Neutrophil (primary cell): ENCODE measurements around the gene B3GNT5.

ENCODE experiments used
- H3K27ac ChIP-seq: fragments of 200-600 bp; sonication (generic); 2 replicates; pipeline ENCODE4 v1.5.1; 2016; ENCODE audit warnings: mild to moderate bottlenecking, moderate library complexity
- H3K27me3 ChIP-seq: fragments of 200-600 bp; sonication (generic); 2 replicates; pipeline ENCODE4 v1.6.0; 2016; ENCODE audit warnings: mild to moderate bottlenecking
- H3K36me3 ChIP-seq: fragments of 200-600 bp; sonication (generic); 2 replicates; pipeline ENCODE4 v1.5.1; 2017
- H3K4me1 ChIP-seq, 2 experiments: fragments of 200-600 bp in 1 of 2; sonication (generic) in 1 of 2; 1 replicate in 1 of 2; 2 replicates in 1 of 2; pipeline versions ENCODE4 v1.5.1 to v1.6.1; 2013 to 2016; ENCODE audit warnings: low read depth in 1 of 2, low read length in 1 of 2, mild to moderate bottlenecking in 1 of 2, moderate library complexity in 1 of 2; ENCODE audit not compliant: control insufficient read depth in 1 of 2, insufficient read depth in 1 of 2
- H3K4me3 ChIP-seq, 2 experiments: fragments of 200-600 bp in 1 of 2; sonication (generic) in 1 of 2; 1 replicate in 1 of 2; 2 replicates in 1 of 2; pipeline ENCODE4 v1.5.1; 2013 to 2016; ENCODE audit warnings: low read depth in 1 of 2, low read length in 1 of 2, mild to moderate bottlenecking in 1 of 2, moderate library complexity in 1 of 2
- H3K9me3 ChIP-seq: fragments of 200-600 bp; sonication (generic); 2 replicates; pipeline ENCODE4 v1.5.1; 2016
- TF ChIP-seq, protein P1 (sequence below): fragments of 200-600 bp; sonication (generic); IDR thresholded peaks from 2 replicates; pipeline ENCODE4 v1.5.1; 2016; ENCODE audit warnings: antibody characterized with exemption

The B3GNT5 gene

DNA sequence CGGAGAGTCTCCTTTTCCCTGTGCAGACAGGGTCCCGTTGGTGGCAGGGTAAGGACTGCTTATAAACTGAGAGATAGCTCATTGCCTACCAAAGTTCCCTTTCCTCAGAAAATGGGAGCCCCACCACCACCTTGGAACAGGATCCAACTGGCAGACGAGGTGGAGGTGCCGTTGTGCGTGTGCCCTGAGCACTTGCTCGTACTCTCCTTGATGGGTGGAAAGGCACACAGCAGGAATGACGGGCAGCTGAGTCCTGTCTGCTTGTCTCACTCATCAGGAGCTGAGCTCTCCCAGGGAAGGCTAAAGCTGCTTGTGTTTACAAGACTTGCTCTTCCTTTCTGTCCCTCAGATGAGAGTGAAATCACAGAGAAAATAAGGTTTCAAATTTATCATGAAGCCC is 60.7 kb downstream of the B3GNT5 start:
- Histone ChIP-seq H3K9me3 (no peaks in the 10 kb centered on the region), H3K27ac (peak overlapping the region; percentile 43), H3K4me3 (no peak overlapping the region), H3K36me3 (no peaks in the 10 kb centered on the region), H3K27me3 (no peaks in the 10 kb centered on the region), H3K4me1 (peaks cover 31 to 37% of the 10 kb centered on the region in 2 experiments)
- TF ChIP-seq, protein P1, sequence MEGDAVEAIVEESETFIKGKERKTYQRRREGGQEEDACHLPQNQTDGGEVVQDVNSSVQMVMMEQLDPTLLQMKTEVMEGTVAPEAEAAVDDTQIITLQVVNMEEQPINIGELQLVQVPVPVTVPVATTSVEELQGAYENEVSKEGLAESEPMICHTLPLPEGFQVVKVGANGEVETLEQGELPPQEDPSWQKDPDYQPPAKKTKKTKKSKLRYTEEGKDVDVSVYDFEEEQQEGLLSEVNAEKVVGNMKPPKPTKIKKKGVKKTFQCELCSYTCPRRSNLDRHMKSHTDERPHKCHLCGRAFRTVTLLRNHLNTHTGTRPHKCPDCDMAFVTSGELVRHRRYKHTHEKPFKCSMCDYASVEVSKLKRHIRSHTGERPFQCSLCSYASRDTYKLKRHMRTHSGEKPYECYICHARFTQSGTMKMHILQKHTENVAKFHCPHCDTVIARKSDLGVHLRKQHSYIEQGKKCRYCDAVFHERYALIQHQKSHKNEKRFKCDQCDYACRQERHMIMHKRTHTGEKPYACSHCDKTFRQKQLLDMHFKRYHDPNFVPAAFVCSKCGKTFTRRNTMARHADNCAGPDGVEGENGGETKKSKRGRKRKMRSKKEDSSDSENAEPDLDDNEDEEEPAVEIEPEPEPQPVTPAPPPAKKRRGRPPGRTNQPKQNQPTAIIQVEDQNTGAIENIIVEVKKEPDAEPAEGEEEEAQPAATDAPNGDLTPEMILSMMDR, result no peak

- H3K9me3 ChIP-seq, result no peaks in the 10 kb centered on the region
- H3K36me3 ChIP-seq, result no peaks in the 10 kb centered on the region
- H3K4me1 ChIP-seq, result peaks cover 32 to 41% of the 10 kb centered on the region in 2 experiments
- TF ChIP-seq, protein P1, result no peak
- H3K27ac ChIP-seq, result no peak overlapping the region
- no peak overlapping the region for H3K4me3 ChIP-seq
- no peaks in the 10 kb centered on the region for H3K27me3 ChIP-seq
These were observed 62.7 kb downstream of the B3GNT5 start for GRCh38 chr3:183315739-183316138.

DNA sequence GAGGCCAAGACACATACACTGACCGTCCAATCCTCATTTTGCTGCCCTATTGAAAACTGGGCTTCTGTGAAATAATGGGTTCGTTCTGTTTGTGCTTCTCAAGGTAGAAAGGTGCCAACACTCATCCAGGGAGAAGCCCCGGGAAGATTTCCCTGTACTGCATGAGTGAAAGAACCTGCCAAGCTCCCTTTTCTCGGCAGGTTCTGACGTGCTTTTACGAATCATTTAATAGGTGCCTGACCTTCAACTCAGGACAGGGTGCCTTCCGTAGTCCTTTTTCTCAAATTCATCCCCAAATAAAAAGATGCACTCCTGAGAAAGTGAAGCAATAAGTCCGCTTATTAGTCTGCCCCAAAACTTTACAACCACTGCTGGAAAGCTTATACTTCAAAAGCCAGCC is 64.2 kb downstream of the B3GNT5 start:
- H3K9me3 ChIP-seq, result no peaks in the 10 kb centered on the region
- H3K36me3 ChIP-seq, result no peaks in the 10 kb centered on the region
- TF ChIP-seq, protein P1, result no peak
- no peak overlapping the region for H3K4me3 ChIP-seq
- no peak overlapping the region for H3K27ac ChIP-seq
- peaks cover 32 to 39% of the 10 kb centered on the region in 2 experiments for H3K4me1 ChIP-seq
- no peaks in the 10 kb centered on the region for H3K27me3 ChIP-seq

DNA sequence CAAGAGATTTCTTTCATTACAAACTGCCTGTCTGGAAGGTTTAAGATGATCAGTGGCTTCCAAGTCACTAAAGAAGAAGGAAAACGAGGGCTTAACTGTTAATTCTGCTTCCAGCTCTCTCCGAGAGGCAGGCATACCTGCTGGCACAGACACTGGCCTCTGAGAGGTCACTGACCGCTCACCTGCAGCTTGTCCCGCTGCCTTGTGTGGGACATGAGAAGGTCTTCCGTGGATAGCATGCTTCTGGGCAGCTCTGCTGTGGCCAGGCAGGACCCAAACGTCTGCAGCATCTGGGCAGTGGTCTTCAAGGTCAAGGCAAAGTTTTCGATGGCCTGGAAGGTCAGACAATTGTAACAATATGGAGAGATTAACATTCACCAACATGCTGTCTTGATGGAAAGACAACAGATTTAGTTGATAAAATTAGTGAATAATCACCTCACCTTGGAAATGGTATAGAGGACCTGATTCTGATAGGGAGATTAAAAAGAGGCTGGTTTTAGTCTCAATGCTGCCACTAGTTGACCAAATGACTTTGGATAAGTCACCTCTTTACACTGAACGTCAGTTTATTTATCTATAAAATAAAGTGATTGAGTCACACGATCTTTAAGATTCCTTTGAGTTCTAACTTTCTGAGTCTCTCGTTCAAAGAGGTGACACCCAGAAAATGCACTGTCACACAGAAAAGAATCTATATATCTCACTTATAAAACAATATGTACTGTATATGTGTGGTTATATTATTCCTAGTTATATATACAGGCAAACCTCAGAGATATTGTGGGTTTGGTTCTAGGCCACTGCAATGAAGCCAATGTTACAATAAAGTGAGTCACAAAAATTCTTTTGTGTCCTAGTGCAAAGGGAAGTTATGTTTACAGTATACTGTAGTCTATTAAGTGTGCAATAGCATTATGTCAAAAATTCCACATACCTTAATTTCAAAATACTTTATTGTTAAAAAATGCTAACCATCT is 65.1 kb downstream of the B3GNT5 start:
- no peaks in the 10 kb centered on the region for H3K36me3 ChIP-seq
- no peak overlapping the region for H3K4me3 ChIP-seq
- TF ChIP-seq, protein P1, result no peak
- peaks cover 24 to 30% of the 10 kb centered on the region in 2 experiments for H3K4me1 ChIP-seq
- H3K27ac ChIP-seq, result peak overlapping the region; percentile 66
- H3K27me3 ChIP-seq, result no peaks in the 10 kb centered on the region
- no peaks in the 10 kb centered on the region for H3K9me3 ChIP-seq

GRCh38 chr3:183318877-183319276 is 65.8 kb downstream of the B3GNT5 start:
- Histone ChIP-seq H3K4me3 (no peak overlapping the region), H3K36me3 (no peaks in the 10 kb centered on the region), H3K27me3 (no peaks in the 10 kb centered on the region), H3K9me3 (no peaks in the 10 kb centered on the region), H3K4me1 (peaks cover 17 to 23% of the 10 kb centered on the region in 2 experiments), H3K27ac (peak overlapping the region; percentile 66)
- TF ChIP-seq, protein P1, result no peak
